ELF-1 (cell line): ENCODE measurements around the gene PARD3.
A peak's percentile ranks its signal among the peaks of the same experiment; 100 is the strongest.

Experiments
- DNase-seq: peaks from one replicate; pipeline ENCODE4 v3.0.0-alpha.2; 2016; ENCODE audit warnings: low read depth, low spot score

The PARD3 gene

GRCh38 chr10:34624323-34625153 lies 190.6 kb downstream of the PARD3 start:
- no peak for DNase-seq

- DNase-seq: no peak
Measured at GRCh38 chr10:34622945-34623344, 192.2 kb downstream of the PARD3 start.

- DNase-seq: no peak
Measured at GRCh38 chr10:34618611-34619010, 196.5 kb downstream of the PARD3 start.

GRCh38 chr10:34615770-34616169 lies 199.3 kb downstream of the PARD3 start:
- no peak for DNase-seq

GRCh38 chr10:34613491-34613890 lies 201.6 kb downstream of the PARD3 start:
- DNase-seq: no peak

GRCh38 chr10:34612938-34613337 lies 202.2 kb downstream of the PARD3 start:
- no peak for DNase-seq

- DNase-seq: no peak
Measured at GRCh38 chr10:34612446-34612845, 202.7 kb downstream of the PARD3 start.

- peak; percentile 49 for DNase-seq
Measured at GRCh38 chr10:34609287-34609940, 205.7 kb downstream of the PARD3 start.

GRCh38 chr10:34607894-34608293 lies 207.2 kb downstream of the PARD3 start:
- DNase-seq: no peak

GRCh38 chr10:34606890-34607289 lies 208.2 kb downstream of the PARD3 start:
- no peak for DNase-seq

GRCh38 chr10:34602478-34602877 lies 212.6 kb downstream of the PARD3 start:
- no peak for DNase-seq

GRCh38 chr10:34601691-34602090 lies 213.4 kb downstream of the PARD3 start:
- DNase-seq: no peak

- DNase-seq: no peak
Measured at GRCh38 chr10:34599026-34599795, 215.9 kb downstream of the PARD3 start.

GRCh38 chr10:34596351-34596750 lies 218.7 kb downstream of the PARD3 start:
- DNase-seq: no peak

GRCh38 chr10:34593930-34594329 lies 221.2 kb downstream of the PARD3 start:
- DNase-seq: no peak

GRCh38 chr10:34593374-34593890 lies 221.7 kb downstream of the PARD3 start:
- no peak for DNase-seq

GRCh38 chr10:34590793-34591192 lies 224.3 kb downstream of the PARD3 start:
- DNase-seq: no peak

- DNase-seq: no peak
Measured at GRCh38 chr10:34589275-34589674, 225.8 kb downstream of the PARD3 start.

GRCh38 chr10:34587680-34588019 lies 227.4 kb downstream of the PARD3 start:
- no peak for DNase-seq

GRCh38 chr10:34587002-34587679 lies 228.0 kb downstream of the PARD3 start:
- DNase-seq: no peak

- no peak for DNase-seq
Measured at GRCh38 chr10:34585422-34586112, 229.5 kb downstream of the PARD3 start.
